HG03521 (cell line): ENCODE data around the gene RHEX.
"Not testable (repeated sequence)": the region's sequence is repeated elsewhere in the genome, so short reads cannot be mapped to it uniquely, and the experiment has no call there.

Source experiments
- ATAC-seq: cut with Tn5 transposase; IDR thresholded peaks from one replicate; pipeline ENCODE4 v1.9.1; 2021; ENCODE audit warnings: mild to moderate bottlenecking, moderate library complexity; ENCODE audit not compliant: unreplicated experiment

Gene RHEX

GRCh38 chr1:206052919-206053610, at the start of gene RHEX:
Gene RHEX (plus strand): TSS chr1:206053173. CDS start chr1:206097829, 44,656 bp downstream.
- ATAC-seq = not testable (repeated sequence)

- no peak for ATAC-seq
These were observed 48.8 kb upstream of the RHEX start for GRCh38 chr1:206003854-206004800.

GRCh38 chr1:206004826-206005225, 48.1 kb upstream of the RHEX start:
- no peak for ATAC-seq

- ATAC-seq = no peak
These were observed 47.7 kb upstream of the RHEX start for GRCh38 chr1:206005234-206005633.

- no peak for ATAC-seq
These were observed 47.2 kb upstream of the RHEX start for GRCh38 chr1:206005778-206006180.

- ATAC-seq = no peak
These were observed 46.0 kb upstream of the RHEX start for GRCh38 chr1:206006946-206007345.

- ATAC-seq = no peak
These were observed 42.9 kb upstream of the RHEX start for GRCh38 chr1:206010060-206010459.

GRCh38 chr1:206011057-206011456, 41.9 kb upstream of the RHEX start:
- ATAC-seq = no peak

- peak; percentile 98 for ATAC-seq
These were observed 40.7 kb upstream of the RHEX start for GRCh38 chr1:206012086-206012859.

GRCh38 chr1:206013026-206013795, 39.8 kb upstream of the RHEX start:
- no peak for ATAC-seq

- ATAC-seq = no peak
These were observed 38.4 kb upstream of the RHEX start for GRCh38 chr1:206014601-206015000.

GRCh38 chr1:206015071-206015470, 37.9 kb upstream of the RHEX start:
- ATAC-seq = no peak

- ATAC-seq = no peak
These were observed 32.5 kb upstream of the RHEX start for GRCh38 chr1:206020393-206021007.

GRCh38 chr1:206021008-206021625, 31.9 kb upstream of the RHEX start:
- no peak for ATAC-seq

- no peak for ATAC-seq
These were observed 31.2 kb upstream of the RHEX start for GRCh38 chr1:206021626-206022365.

GRCh38 chr1:206022766-206023165, 30.2 kb upstream of the RHEX start:
- no peak for ATAC-seq

GRCh38 chr1:206023695-206024094, 29.3 kb upstream of the RHEX start, which contains the start of gene CTSE:
Gene CTSE (minus strand): TSS chr1:206023895. CDS start chr1:206023791, 104 bp downstream.
- no peak for ATAC-seq

- ATAC-seq = no peak
These were observed 27.6 kb upstream of the RHEX start for GRCh38 chr1:206025283-206025820.
